Nephron progenitor cell (in vitro differentiated cells): ENCODE data around the gene KIF26B.

Experiments
- DNase-seq: peaks from one replicate; pipeline ENCODE4 v3.0.0; 2021
- H3K27ac Mint-ChIP-seq: 2 replicates; pipeline ENCODE4 v1.8.0; 2021; ENCODE audit warnings: mild to moderate bottlenecking, moderate library complexity, mixed read lengths
- H3K27me3 Mint-ChIP-seq: 2 replicates; pipeline ENCODE4 v1.8.0; 2021; ENCODE audit warnings: mild to moderate bottlenecking, low read depth, mixed read lengths; ENCODE audit not compliant: poor library complexity
- H3K36me3 Mint-ChIP-seq: 2 replicates; pipeline ENCODE4 v1.8.0; 2021; ENCODE audit warnings: low read depth, mixed read lengths
- H3K4me1 Mint-ChIP-seq: 2 replicates; pipeline ENCODE4 v1.8.0; 2021; ENCODE audit warnings: mixed read lengths
- H3K4me3 Mint-ChIP-seq: 2 replicates; pipeline ENCODE4 v1.8.0; 2021; ENCODE audit warnings: mild to moderate bottlenecking, moderate library complexity, mixed read lengths
- H3K9me3 Mint-ChIP-seq: 2 replicates; pipeline ENCODE4 v1.8.0; 2021; ENCODE audit warnings: mild to moderate bottlenecking, moderate library complexity, mixed read lengths
- CTCF ChIP-seq: fragments of 200-600 bp; sonication (generic); IDR thresholded peaks from 2 replicates; pipeline ENCODE4 v1.5.0; 2021; ENCODE audit warnings: antibody characterized with exemption

The KIF26B gene

GRCh38 chr1:245248231-245248731, 93.5 kb downstream of the KIF26B start:
- Mint-ChIP-seq H3K27me3 (peaks cover 4% of the 10 kb centered on the region), H3K27ac (peak overlapping the region; percentile 70), H3K4me1 (peaks cover 38% of the 10 kb centered on the region), H3K4me3 (no peak overlapping the region), H3K9me3 (peaks cover 34% of the 10 kb centered on the region), H3K36me3 (peaks cover 52% of the 10 kb centered on the region)
- no peak for DNase-seq
- no peak for TF ChIP-seq CTCF

- no peak for DNase-seq
- peaks cover 58% of the 10 kb centered on the region for H3K36me3 Mint-ChIP-seq
- peaks cover 6% of the 10 kb centered on the region for H3K27me3 Mint-ChIP-seq
- no peak for TF ChIP-seq CTCF
- H3K4me1 Mint-ChIP-seq, result peaks cover 23% of the 10 kb centered on the region
- H3K27ac Mint-ChIP-seq, result no peak overlapping the region
- H3K4me3 Mint-ChIP-seq, result no peak overlapping the region
- H3K9me3 Mint-ChIP-seq, result peaks cover 18% of the 10 kb centered on the region
These were observed 101.0 kb downstream of the KIF26B start for GRCh38 chr1:245255783-245256182.

- no peak for DNase-seq
- no peak for TF ChIP-seq CTCF
- Mint-ChIP-seq H3K27ac (peak overlapping the region; percentile 43), H3K9me3 (peaks cover 12% of the 10 kb centered on the region), H3K27me3 (peaks cover 6% of the 10 kb centered on the region), H3K4me3 (no peak overlapping the region), H3K36me3 (peaks cover 51% of the 10 kb centered on the region), H3K4me1 (peaks cover 24% of the 10 kb centered on the region)
These were observed 101.7 kb downstream of the KIF26B start for GRCh38 chr1:245256528-245256927.

- Mint-ChIP-seq H3K4me1 (peaks cover 43% of the 10 kb centered on the region), H3K27ac (no peak overlapping the region), H3K27me3 (peaks cover 6% of the 10 kb centered on the region), H3K4me3 (no peak overlapping the region), H3K9me3 (peaks cover 1% of the 10 kb centered on the region), H3K36me3 (peaks cover 39% of the 10 kb centered on the region)
- TF ChIP-seq CTCF, result no peak
- DNase-seq, result no peak
These were observed 103.6 kb downstream of the KIF26B start for GRCh38 chr1:245258271-245258920.

GRCh38 chr1:245260110-245260882, 105.5 kb downstream of the KIF26B start:
- Mint-ChIP-seq H3K36me3 (peaks cover 24% of the 10 kb centered on the region), H3K4me3 (no peak overlapping the region), H3K27ac (no peak overlapping the region), H3K9me3 (no peaks in the 10 kb centered on the region), H3K27me3 (no peaks in the 10 kb centered on the region), H3K4me1 (peaks cover 56% of the 10 kb centered on the region)
- no peak for TF ChIP-seq CTCF
- DNase-seq, result no peak
